Caco-2 (cell line): ENCODE measurements around the gene UNC5A. TPM values are rescaled to one million over a fixed set of nuclear protein-coding genes. Genes with fewer than 3 reads are reported as not detected.

Source experiments
- BruUV-seq: library from RNA; stranded (reverse); fragments of 400-500 nt; replicated peaks from 2 replicates; lab custom pipeline; 2021; lab: Mats Ljungman, UMichigan
- CTCF ChIA-PET: fragments of 300-600 bp; sonication (Branson Sonifier 250); formaldehyde crosslinking; loops from one replicate; lab custom pipeline; 2022; ENCODE audit warnings: antibody characterized with exemption; lab: Charles Lee
- POLR2A ChIA-PET: fragments of 300-600 bp; sonication (Branson Sonifier 250); formaldehyde crosslinking; loops from one replicate; lab custom pipeline; 2022; ENCODE audit warnings: antibody characterized with exemption; lab: Charles Lee
- DNase-seq, 2 experiments: peaks; one replicate each; pipeline versions ENCODE4 v3.0.0 to v3.0.0-alpha.2; 2020 to 2022
- H3K27me3 ChIP-seq: replicated peaks from 2 replicates; pipeline ENCODE4 v1.6.0; 2011; ENCODE audit warnings: low read length; ENCODE audit not compliant: control insufficient read depth, insufficient read depth
- H3K36me3 ChIP-seq: 2 replicates; pipeline ENCODE4 v1.5.1; 2011; ENCODE audit warnings: low read length; ENCODE audit not compliant: control insufficient read depth, insufficient read depth
- H3K4me1 ChIP-seq: fragments of 250-450 bp; sonication (Bioruptor Pico); 2 replicates; pipeline ENCODE4 v1.5.1; 2020; ENCODE audit warnings: mild to moderate bottlenecking
- H3K4me3 ChIP-seq: 2 replicates; pipeline ENCODE4 v1.5.1; 2011; ENCODE audit warnings: low read depth, mild to moderate bottlenecking, control low read depth, low read length
- H3K9me3 ChIP-seq: fragments of 250-450 bp; sonication (Bioruptor Pico); 2 replicates; pipeline ENCODE4 v1.5.1; 2020; ENCODE audit warnings: mild to moderate bottlenecking, moderate library complexity
- H3K27ac Mint-ChIP-seq: one replicate; pipeline ENCODE4 v1.8.0; 2022; ENCODE audit warnings: mixed read lengths; ENCODE audit not compliant: unreplicated experiment
- H3K27me3 Mint-ChIP-seq: one replicate; pipeline ENCODE4 v1.8.0; 2022; ENCODE audit warnings: mixed read lengths; ENCODE audit not compliant: insufficient read depth, unreplicated experiment
- H3K36me3 Mint-ChIP-seq: one replicate; pipeline ENCODE4 v1.8.0; 2022; ENCODE audit warnings: mild to moderate bottlenecking, mixed read lengths; ENCODE audit not compliant: insufficient read depth, unreplicated experiment
- H3K4me1 Mint-ChIP-seq: one replicate; pipeline ENCODE4 v1.8.0; 2022; ENCODE audit warnings: low read depth, mixed read lengths; ENCODE audit not compliant: unreplicated experiment
- H3K4me3 Mint-ChIP-seq: one replicate; pipeline ENCODE4 v1.8.0; 2022; ENCODE audit warnings: mild to moderate bottlenecking, moderate library complexity, mixed read lengths; ENCODE audit not compliant: unreplicated experiment
- H3K9me3 Mint-ChIP-seq: one replicate; pipeline ENCODE4 v1.8.0; 2022; ENCODE audit warnings: mixed read lengths; ENCODE audit not compliant: unreplicated experiment
- intact Hi-C: fragments of 100-400 bp; cut with micrococcal nuclease; formaldehyde crosslinking; loops from one replicate; pipeline ENCODE4 v1.10.0; 2022; ENCODE audit not compliant: unreplicated experiment
- total RNA-seq: library from RNA; stranded (reverse); gene quantifications from 2 replicates; pipeline ENCODE4 v1.2.3, GENCODE V29; 2022
- TF ChIP-seq, protein P1 (sequence below), 2 experiments: fragments of 200-600 bp in 1 of 2; IDR thresholded peaks; 1 replicate in 1 of 2; 2 replicates in 1 of 2; pipeline versions ENCODE4 v1.5.1 to v1.8.0; 2011 to 2022; ENCODE audit warnings: antibody characterized with exemption in 1 of 2, control low read depth in 1 of 2, inconsistent platforms in 1 of 2, low read depth in 1 of 2, low read length in 1 of 2, mild to moderate bottlenecking in 1 of 2, moderate library complexity in 1 of 2; ENCODE audit not compliant: insufficient read depth in 1 of 2, severe bottlenecking in 1 of 2, unreplicated experiment in 1 of 2

Gene UNC5A
- total RNA-seq, 1 experiment from 2014 or later = not detected

DNA sequence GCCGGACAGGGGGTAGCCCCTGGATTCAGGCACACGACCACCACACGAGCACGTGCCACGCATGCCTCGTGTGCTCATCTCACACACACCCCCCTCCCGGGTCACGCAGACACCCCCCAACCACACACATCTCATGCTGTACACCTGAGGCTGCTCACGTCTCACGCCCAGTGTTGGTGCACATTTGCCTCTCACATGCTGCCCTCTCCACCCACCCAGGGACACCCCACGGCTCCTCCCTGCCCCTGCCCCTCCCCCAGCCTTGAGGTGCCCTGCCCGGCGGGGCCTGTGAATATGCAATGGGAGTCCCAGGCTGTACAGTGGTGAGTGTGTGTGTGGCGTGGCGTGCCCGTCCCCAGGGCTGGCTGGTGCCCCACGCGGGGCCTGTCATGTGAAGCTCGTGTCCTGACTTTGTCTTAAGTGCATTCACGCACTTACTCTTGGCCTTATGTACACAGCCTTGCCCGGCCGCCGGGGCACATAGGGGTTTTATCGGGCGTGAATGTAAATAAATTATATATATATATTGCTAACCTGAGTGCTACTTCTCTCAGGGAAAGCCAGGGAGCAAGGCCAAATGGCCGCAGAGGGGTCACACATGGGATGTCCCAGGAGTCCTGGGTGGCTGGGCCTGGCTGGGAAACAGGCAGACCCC lies 70.1 kb downstream of the UNC5A start:
- Histone ChIP-seq H3K4me1 (no peaks in the 10 kb centered on the region), H3K36me3 (no peaks in the 10 kb centered on the region), H3K4me3 (no peak overlapping the region), H3K9me3 (no peaks in the 10 kb centered on the region), H3K27me3 (no peaks in the 10 kb centered on the region)
- BruUV-seq = no TSS peak
- no peaks in the 10 kb centered on the region for H3K4me1 Mint-ChIP-seq
- H3K27me3 Mint-ChIP-seq = peaks cover 9% of the 10 kb centered on the region
- no peak overlapping the region for H3K27ac Mint-ChIP-seq
- POLR2A ChIA-PET = no interaction called here
- TF ChIP-seq, protein P1, sequence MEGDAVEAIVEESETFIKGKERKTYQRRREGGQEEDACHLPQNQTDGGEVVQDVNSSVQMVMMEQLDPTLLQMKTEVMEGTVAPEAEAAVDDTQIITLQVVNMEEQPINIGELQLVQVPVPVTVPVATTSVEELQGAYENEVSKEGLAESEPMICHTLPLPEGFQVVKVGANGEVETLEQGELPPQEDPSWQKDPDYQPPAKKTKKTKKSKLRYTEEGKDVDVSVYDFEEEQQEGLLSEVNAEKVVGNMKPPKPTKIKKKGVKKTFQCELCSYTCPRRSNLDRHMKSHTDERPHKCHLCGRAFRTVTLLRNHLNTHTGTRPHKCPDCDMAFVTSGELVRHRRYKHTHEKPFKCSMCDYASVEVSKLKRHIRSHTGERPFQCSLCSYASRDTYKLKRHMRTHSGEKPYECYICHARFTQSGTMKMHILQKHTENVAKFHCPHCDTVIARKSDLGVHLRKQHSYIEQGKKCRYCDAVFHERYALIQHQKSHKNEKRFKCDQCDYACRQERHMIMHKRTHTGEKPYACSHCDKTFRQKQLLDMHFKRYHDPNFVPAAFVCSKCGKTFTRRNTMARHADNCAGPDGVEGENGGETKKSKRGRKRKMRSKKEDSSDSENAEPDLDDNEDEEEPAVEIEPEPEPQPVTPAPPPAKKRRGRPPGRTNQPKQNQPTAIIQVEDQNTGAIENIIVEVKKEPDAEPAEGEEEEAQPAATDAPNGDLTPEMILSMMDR (IDR thresholded peaks at IDR 0.05; ENCODE audit: insufficient read depth in 1 of 2, low read depth in 1 of 2, low read length in 1 of 2, severe bottlenecking in 1 of 2, unreplicated experiment in 1 of 2) = no peak
- CTCF ChIA-PET = no interaction called here
- no peak for DNase-seq
- H3K4me3 Mint-ChIP-seq = no peak overlapping the region
- intact Hi-C loops = no loop called here
- H3K36me3 Mint-ChIP-seq = no peaks in the 10 kb centered on the region
- no peaks in the 10 kb centered on the region for H3K9me3 Mint-ChIP-seq

DNA sequence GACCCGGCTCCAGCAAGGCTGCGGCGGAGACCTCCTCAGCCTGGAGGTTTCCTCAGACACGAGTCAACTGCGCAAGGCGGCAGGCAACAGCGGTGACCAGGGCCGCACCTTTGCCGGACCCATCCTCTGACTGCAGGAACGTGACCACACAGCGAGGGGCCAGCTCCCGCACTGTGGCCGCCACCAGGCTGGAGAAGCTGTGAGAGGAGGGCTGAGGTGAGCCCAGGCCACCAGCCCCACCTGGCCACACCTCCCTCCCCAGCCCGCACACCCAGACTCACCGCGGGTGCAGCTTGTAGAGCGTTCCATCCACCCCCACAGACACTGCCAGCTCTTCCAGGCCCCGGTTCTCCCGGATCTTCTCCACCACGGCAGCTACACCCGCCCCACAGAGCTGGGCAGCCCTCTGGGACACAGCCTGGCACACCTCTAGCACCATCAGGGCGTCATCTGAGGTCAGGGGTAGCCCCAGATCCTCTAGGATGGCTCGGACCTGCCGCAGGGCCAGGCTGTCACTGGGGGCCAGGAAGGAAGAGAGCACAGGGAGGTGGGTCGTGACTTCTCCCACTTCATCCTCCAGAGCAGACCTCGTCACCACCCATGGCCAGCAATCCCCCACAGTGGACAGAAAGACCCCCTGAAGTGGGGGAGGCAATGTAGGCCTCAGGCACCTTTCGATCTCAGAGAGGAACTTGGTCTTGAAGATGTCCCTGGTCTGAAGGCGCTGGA lies 70.8 kb downstream of the UNC5A start:
- CTCF ChIA-PET = no interaction called here
- no peaks in the 10 kb centered on the region for H3K9me3 ChIP-seq
- no peaks in the 10 kb centered on the region for H3K36me3 ChIP-seq
- POLR2A ChIA-PET = no interaction called here
- no peak for DNase-seq
- Mint-ChIP-seq H3K4me3 (no peak overlapping the region), H3K4me1 (no peaks in the 10 kb centered on the region), H3K27ac (no peak overlapping the region), H3K27me3 (peaks cover 4% of the 10 kb centered on the region), H3K36me3 (no peaks in the 10 kb centered on the region), H3K9me3 (no peaks in the 10 kb centered on the region)
- intact Hi-C loops = no loop called here
- no peak overlapping the region for H3K4me3 ChIP-seq
- H3K27me3 ChIP-seq = no peaks in the 10 kb centered on the region
- BruUV-seq = no TSS peak
- no peaks in the 10 kb centered on the region for H3K4me1 ChIP-seq
- TF ChIP-seq, protein P1 (IDR thresholded peaks at IDR 0.05; ENCODE audit: insufficient read depth in 1 of 2, low read depth in 1 of 2, low read length in 1 of 2, severe bottlenecking in 1 of 2, unreplicated experiment in 1 of 2) = no peak

DNA sequence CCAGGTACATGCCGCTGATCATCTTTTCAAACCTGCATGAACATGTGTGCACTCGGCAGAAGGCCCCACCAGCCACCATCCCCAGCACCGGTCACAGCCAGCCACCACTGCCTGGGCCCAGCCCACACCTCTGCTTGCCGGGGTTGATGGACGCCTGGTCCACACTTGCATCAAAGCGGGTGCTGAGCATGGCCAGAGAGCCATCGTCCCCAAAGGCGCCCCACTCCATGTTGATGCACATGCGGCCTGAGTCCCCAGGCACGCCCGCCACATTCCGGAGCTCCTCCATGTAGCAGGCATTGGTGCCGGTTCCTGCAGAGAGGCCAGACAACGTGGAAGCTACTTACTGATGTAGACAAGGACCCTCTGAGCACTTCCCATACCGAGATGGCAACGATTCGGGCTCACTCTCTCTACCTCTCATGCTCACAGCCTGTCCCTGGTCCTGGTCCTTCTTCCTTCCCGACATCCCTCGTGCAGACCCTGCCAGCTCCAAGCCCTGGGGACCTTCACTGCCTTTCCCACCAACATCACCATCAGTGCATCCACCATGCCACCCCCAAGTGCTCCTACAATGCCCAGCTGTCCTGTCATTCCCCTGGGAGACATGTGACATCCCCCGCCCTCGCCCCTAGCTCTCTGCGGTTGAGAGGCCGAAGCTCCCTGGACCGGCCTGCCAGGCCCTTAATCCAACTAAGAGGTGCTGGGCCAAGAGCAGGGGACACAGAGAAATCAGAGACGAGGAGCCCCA lies 71.6 kb downstream of the UNC5A start:
- intact Hi-C loops = no loop called here
- Histone ChIP-seq H3K4me1 (no peaks in the 10 kb centered on the region), H3K36me3 (no peaks in the 10 kb centered on the region), H3K27me3 (no peaks in the 10 kb centered on the region), H3K4me3 (no peak overlapping the region), H3K9me3 (no peaks in the 10 kb centered on the region)
- H3K36me3 Mint-ChIP-seq = no peaks in the 10 kb centered on the region
- ChIA-PET POLR2A (no interaction called here), CTCF (no interaction called here)
- peaks cover 4% of the 10 kb centered on the region for H3K27me3 Mint-ChIP-seq
- H3K4me1 Mint-ChIP-seq = no peaks in the 10 kb centered on the region
- H3K9me3 Mint-ChIP-seq = no peaks in the 10 kb centered on the region
- no peak for DNase-seq
- no TSS peak for BruUV-seq
- TF ChIP-seq, protein P1 (IDR thresholded peaks at IDR 0.05; ENCODE audit: insufficient read depth in 1 of 2, low read depth in 1 of 2, low read length in 1 of 2, severe bottlenecking in 1 of 2, unreplicated experiment in 1 of 2) = no peak
- H3K27ac Mint-ChIP-seq = no peak overlapping the region
- H3K4me3 Mint-ChIP-seq = no peak overlapping the region
